ENCODE measurements around the gene EMILIN3. TPM values are rescaled to one million over a fixed set of nuclear protein-coding genes. Genes with fewer than 3 reads are reported as not detected.

The EMILIN3 gene
- polyA plus RNA-seq, 12 donors: 21.6 to 72.6 (median 31.6) TPM; not detected in 1

DNA sequence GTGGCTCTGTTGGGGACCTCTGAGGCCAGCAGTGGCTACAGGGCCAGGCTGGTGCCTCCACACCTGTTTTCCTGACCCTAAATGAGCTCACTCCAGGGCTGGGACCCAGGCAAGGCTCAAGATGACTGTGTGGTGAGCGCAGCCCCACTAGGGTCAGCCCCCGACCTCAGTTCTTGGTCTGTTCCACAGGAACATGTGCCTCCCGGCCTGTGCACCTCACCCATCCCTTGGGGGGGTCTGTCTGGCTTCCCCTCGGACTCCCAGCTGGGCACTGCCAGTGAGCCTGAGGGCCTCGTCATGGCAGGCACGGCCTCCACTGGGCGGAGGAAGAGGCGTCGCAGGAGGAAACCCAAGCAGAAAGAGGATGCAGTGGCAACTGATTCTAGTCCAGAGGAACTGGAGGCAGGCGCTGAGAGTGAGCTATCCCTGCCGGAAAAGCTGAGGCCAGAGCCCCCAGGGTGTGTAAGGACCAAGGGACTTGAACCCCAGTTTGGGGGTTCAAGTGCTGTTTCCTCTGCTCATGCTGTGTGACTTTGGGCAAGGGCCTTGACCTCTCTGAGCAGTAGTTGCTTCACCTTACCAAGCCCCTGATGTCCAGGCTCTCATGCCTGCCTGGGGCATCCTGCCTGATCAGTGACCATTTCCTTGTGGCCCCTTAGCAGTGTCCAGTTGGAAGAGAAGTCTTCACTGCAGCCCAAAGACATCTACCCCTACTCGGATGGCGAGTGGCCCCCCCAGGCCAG is 18.0 kb downstream of the EMILIN3 start:
- no peak for DNase-seq

DNA sequence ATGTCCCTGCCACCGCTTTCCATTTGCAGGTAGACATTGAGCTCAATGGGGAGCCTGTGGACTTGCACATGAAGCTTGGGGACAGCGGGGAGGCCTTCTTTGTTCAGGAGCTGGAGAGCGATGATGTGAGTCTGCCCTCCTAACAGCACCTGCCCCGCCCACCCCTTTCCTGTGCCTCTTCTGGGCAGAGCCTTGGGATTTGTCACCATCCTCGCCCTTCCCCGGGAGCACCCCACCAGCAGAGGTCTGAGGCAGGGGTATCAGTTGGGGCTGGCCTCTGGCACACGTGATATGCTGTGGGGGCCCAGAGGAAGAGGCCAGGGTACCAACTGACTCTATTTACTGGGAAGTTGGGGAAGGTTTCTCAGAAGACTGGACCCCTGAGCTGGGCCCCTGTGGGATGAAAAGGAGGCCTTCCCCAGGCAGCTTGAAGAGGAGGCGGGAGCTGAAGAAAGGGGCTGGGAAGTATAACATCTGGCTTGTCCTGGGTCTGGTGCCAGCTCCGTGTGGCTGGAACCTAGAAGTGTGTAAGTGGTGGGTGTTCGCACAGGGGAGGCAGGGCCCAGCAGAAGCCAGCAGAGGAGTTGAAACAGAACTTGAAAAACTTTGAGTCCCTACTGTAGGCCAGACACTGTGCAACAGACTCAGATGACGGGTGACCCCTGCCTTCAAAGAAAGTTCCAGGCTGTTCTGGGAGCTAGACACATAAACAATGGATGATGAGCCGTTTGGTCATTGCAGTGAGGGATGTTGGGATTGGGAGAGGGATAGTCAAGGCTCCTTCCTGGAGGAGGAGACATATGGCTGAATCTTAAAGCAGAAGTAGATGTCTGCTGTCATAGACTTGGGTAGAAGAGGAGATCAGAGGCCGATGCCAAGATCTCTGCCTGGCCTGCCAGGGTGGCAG is 18.8 kb downstream of the EMILIN3 start:
- no peak for DNase-seq

DNA sequence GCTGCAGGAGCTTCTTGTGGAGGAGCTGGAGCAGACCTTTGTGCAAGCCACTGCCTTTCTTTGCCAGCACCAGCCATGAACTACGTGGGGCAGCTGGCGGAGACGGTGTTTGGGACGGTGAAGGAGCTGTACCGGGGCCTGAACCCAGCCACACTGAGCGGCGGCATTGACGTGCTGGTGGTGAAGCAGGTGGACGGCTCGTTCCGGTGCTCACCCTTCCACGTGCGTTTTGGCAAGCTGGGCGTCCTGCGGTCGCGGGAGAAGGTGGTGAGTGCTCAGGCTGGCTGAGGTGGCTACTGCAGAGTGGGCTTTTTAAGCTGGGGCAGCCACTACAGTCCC is 20.9 kb downstream of the EMILIN3 start:
- no peak for DNase-seq

DNA sequence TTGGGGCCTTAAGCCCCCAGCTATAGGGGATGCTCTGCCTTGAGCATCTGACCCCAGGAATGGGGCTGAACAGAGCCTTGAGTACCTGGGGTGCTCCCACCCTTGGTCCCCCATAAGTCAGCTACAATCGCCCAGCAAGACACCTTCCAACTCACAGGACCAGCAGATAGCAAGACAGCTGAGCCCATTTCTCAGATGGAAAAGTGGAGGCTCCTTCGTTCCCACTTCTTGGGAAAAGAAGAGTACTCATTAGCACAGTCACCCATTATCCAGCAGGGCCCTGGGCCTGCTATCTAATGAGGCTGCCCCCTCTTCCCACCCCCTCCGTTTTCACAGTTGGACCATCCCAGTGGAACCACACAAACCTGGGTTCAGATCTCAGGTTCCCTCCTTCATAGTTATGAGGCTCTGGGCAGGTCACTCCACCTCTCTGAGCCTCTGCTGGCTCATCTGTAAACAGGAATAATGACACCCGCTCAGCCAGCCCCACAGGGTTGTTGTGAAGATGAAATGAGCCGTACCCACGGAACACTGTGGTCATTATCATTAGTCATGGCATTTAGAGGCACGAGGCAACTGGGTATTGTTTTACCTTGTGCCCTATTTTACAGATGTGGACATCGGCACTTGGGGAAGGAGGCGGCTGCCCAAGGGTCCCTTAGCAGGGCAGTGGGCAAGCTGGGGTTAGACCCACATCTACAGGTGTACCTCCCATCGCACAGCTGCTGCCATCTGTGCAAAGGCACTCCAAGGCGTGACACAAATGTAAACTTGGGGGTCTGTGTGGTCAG is 21.5 kb downstream of the EMILIN3 start:
- no peak for DNase-seq

DNA sequence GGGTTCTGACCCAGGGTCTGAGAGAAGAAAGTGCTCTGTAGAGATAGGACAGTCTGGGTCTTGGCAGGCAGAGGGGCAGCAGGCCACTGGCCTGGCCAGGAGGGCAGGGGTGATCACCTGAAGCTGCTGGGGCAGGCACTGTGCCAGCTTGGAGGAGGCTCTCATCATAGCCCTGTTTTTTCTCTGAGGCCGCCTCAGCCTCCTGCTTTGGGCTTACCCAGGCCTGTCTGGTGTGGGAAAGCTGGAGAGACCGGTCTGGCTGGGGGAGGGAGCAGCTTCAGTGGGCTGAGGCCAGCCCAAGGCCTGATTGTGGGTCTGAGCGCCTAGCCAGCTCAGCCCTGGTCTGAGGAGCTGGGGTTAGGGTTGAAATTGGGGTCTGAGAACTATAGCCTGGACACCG is 22.1 kb downstream of the EMILIN3 start:
- no peak for DNase-seq

DNA sequence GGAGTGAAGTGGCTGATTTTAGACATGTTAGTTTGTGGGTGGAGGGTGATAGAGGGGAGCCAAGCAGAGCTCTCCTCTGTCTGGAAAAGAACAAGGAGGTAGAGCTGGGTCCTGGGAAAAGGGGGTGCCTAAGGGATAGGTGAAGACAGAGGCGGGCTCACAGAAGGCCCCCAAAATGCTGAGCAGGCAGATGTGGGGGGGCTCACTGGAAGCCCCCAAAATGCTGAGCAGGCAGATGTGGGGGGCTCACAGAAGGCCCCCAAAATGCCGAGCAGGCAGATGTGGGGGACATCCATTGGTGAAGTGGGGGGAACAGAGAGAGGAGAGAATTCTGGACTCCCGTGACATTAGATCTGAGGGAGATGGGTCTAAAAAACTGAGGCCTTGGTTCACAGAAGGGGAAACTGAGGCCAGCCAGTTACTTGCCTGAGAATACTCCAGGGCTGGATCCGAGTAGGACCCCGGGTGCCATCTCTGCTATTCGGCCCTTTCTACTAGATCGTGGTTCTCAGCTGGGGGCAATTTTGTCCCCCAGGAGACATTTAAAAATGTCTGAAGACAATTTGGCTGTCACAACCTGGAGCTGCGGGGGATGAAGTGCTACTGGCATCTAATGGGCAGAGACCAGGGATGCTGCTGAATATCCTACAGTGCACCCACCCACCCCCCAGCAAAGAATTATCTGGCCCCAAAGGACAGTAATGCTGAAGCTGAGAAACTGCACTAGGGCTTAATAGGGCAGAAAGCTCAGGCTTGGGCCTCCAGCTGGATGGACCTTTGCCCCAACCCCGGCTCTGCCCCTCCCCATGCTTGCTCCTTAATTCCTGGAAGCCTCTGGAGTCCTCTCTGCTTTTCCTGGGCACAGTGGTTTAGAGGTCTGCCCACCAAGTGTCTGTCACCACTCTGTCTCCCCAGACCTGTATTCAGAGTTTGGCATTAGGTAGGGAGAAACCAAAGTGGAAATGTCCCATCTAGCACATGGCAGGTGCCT is 23.8 kb downstream of the EMILIN3 start:
- DNase-seq: no peak

DNA sequence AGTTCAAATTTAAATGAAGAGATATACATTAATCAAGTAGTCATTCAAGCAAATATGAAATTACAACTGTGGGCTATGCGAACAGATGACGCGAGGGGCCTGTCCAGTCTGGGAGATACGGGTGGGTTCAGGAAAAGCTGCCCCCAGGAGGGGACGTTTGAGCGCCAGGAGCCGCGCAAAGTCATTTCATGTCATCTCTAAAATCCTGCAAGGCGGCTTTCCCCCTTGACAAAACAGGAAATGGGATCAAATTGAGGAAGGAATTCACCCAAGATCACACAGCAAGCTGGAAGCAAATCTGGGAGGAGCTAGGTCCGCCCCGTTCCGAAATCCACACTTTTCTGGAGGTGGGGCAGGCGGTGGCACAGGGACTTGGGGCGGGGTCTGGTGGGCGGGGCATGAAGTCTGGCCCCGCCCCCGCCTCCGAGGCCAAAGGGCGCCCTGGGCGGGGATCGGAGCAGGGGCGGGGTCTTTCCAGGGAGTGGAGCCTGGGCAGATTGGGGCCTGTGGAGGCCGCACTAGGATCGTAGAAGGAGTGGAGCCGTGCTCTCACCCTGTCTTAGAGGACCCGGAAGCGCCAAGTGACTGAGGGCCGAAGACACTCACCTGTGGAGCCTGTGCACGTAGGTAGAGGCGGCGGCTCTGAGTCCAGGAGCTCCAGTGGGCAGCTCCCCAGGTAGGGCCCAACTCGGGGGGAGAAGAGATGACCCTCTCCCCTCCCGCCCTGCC is 26.1 kb downstream of the EMILIN3 start, which contains the start of gene LPIN3:
TSS of gene LPIN3 (plus strand) at position 495 of the 729 bp plus-strand sequence. CDS start 4,983 bp downstream, outside the sequence.
- DNase-seq: peak; percentile 74

DNA sequence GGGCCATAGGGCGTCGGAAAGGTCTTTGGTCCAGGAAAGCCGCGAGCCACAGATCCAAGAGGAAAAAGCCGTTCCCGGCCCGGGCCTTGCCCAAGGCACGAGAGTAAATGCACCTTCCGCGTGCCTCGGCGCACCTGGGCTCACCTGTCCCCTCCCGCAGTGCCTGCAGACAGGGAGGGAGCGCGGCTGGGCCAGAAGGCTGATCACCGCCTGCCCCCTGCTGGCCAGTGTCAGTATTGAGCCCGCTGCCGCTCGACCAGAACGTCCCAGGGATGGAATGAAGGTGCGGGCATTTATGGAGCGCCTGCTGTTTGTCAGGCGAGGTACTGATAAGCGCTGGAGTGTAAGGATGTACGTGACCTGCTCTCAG is 26.7 kb downstream of the EMILIN3 start:
- DNase-seq: peak; percentile 79

DNA sequence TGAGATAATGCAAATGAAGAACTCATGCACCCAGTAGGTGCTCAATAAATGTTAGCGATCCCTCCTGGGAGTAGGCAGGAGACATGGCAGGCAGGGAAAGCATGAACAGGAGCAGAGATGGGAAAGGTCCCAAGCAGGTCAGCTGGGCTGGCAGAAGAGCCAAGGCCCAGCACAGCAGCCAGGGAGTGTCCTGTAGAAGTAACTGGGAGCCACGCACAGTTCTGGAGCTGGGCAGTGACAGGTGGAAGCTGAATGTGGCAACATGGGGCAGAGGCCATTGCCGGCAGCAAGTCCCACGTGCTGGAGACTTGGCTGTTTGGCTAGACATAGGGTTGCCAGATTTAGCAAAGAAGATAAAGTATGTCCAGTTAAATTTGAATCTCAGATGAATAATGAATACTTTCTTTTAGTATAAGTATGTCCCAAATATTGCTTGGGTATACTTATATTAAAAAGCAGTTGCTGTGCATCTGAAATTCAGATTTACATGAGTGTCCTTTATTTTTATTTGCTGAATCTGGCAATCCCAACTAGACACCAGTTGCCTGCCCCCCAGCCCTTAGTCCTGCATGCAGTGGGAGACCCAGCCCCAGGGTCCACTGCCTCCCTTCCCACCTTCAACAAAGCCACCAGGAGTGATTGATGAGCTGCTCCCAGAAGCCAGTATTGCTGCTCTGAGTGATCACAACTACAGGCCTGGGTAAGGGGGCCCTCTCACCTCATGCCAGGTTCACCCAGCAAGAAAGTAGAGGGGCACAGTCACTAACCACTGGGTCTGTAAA is 29.7 kb downstream of the EMILIN3 start:
- DNase-seq: no peak

DNA sequence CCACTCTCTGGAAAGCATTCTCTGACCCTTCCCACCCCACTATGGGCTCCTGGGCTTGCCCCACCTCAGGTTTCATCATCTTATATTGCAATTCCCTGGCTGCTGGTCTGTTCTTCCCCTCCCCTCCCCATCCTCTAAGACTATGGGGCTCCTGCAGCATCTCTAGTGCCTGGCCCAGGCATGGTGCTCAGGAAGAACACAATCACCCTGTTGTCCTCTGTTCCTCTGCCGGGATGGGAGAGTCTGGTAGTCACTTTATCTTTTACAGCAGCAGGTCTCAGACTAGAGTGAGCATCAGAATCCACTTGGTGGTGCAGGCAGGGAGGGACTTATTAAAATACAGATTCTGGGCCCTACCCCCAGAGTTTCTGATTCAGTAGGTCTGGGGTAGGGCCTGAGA is 31.0 kb downstream of the EMILIN3 start:
- no peak for DNase-seq

DNA sequence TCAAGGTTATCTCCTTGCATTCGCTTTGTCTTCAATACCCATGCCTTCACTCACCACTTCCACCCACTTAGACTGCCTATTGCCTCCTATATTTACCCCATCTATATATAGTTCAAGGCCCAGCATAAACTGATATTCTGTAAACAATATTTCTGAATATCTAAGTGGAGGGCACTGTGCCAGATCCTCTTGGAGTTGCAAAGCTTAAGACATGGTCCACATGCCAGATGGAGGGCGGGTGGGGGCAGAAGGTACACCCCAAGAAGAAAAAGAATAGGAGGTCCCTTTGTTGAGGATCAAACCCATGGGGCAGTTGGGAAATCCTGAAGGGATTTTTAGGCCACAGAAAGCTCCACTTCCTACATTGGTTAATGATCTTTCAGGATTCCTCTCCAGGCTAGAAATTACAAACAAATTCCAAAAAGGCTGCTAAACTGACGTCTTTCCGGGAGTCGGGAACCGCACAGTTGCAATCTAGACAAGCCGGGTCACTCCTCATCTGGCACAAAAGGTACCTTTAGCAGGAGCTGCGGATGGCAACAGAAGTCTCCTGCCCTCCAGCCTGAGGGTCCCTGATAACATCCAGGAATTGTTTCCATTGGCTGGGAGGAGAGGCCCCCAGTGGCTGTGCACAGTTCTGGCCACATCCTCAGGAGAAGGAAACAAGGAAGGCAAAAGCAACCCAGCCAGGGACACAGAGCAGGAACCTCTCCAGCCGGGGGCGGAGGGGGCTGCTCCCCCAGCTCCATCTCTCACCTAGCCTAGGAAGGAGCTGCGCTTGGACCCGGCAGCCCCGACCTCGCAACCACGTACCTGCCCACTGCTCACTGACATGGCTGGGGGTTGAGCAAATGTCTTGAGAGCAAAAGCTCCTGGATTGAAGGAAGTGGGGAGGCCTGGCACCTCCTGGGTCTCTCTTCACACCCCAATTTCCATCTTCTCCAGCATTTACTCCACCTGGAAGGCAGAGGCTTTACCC is 31.9 kb downstream of the EMILIN3 start:
- no peak for DNase-seq

DNA sequence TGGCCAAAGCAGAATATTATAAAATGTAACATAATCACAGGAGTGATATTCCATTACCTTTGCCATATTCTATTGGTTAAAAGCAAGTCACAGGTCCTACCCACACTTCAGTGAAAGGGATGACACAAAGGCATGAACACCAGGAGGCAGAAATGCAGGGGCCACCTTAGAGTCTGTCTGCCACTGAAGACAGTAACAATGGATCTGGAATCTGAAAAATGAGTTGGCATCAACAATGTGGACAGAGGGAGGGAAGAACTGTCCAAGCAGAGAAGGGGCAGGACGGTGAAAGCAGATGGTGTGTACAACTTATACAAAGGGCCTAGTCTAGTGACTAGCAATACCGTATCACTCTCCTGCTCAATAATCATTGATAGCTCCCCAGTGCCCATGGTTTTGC is 32.6 kb downstream of the EMILIN3 start:
- DNase-seq: no peak

DNA sequence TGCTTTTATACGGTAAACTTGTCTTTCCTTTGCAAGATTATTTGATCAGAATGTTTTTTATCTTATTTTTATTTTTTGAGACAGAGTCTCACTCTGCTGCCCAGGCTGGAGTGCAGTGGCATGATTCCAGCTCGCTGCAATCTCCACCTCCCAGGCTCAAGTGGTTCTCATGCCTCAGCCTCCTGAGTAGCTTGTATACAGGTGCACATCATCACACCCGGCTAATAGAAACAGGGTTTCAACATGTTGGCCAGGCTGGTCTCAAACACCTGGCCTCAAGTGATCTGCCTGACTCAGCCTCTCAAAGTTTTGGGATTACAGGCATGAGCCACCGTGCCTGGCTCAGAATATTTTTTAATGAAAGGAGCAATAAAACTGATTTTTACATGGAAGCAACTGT is 34.9 kb downstream of the EMILIN3 start:
- no peak for DNase-seq

DNA sequence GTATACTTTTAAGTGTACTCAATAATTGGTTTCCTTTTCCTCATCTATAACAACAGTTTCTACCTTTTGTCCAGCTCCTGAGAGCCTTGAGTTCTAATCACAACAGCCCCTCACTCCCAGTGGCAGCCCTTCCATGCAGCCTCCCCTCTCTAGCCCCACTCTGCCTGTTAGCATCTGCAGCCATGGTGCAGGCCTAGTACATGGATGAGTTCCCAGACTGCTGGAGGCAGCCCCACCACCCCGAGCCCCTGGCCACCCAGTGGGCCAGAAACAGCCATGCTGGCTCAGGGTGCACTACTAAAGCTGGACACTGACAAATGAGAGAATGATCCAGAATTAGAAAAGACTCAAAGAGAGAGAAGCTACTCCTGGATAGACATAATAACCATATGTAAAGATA is 35.7 kb downstream of the EMILIN3 start:
- no peak for DNase-seq

DNA sequence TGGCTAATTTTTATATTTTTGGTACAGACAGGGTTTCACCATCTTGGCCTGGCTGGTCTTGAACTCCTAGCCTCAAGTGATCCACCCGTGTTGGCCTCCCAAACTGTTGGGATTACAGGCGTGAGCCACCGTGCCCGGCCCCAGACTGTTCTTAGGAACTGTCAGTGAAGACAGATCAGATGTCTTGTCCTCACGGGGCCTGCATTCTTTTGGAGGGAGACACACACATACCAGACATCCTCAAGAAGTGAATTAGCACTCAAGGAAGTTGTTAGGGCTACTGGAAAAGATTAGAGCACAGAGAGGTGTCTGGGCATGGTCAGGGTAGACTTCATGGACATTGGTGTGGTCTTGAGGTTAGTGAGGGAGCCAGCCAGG is 36.3 kb downstream of the EMILIN3 start:
- no peak for DNase-seq

DNA sequence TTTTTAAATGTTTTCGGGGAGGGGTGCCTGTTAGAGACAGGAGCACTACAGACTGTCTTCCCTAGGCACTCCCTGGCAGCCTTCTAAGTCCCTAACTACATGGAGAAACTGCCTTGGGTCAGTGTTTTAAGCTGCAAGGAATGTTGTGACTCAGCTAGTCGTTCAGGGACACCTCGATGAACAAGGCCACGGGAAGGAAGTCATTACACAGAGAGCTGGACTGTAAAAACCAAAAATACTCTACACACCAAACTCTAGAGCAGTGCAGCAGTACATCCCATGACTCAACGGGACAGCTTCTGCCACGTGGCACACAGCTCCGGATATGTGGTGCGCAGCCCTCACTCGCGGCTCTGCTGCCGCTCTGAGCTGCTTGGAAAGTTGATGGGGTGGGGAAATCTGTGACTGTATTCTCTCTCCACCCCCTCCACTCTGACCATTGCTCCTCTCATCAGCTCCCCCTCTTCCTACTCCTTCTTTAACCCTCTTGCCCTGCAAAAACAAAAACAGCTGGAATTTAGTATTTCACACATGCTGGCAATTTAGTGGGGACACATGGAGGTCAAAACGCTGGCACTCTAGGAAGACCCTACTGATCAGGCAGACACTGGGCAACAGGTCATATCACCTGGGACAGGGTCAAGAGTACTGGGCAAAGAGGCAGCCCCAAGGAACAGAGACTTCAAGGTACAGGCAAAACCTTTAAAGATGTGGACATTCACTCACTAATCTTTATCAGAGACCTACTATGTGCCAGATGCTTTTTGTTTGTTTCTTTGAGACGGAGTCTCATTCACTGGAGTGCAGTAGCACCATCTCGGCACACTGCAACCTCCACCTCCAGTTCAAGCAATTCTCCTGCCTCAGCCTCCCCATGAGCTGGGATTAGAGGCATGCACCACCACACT is 36.9 kb downstream of the EMILIN3 start:
- peak; percentile 70 for DNase-seq

DNA sequence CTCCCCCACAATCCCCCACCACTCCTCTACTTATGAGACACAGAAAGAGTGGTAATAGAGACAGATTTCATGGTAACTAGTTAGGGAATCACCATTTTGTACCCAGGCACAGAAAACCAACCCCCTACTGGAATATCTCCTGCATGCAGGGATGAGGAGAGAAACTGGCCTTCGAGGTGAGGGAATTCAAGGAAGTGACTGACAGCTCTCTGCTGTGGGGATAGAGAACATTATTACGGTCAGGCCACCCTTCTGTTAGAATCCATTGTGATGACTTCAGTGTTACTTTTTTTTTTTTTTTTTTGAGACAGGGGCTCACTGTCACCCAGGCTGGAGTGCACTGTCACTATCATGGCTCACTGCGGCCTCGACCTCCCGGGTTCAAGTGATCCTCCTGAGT is 39.4 kb downstream of the EMILIN3 start:
- DNase-seq: no peak
